Cardiac muscle cell (in vitro differentiated cells and primary cell): ENCODE data around the gene CHCHD6. TPM values are rescaled to one million over a fixed set of nuclear protein-coding genes. Genes with fewer than 3 reads are reported as not detected.

Experiments used
- DNase-seq, 2 donors: peaks; one replicate each; pipeline versions ENCODE4 v3.0.0 to v3.0.0-alpha.2; 2010 to 2017; ENCODE audit warnings: low read depth in 1 of 2, low spot score in 1 of 2
- H3K27ac ChIP-seq: fragments of 200-600 bp; sonication (generic); 2 replicates; pipeline ENCODE4 v1.5.1; 2016
- H3K27me3 ChIP-seq: fragments of 200-600 bp; sonication (generic); 2 replicates; pipeline ENCODE4 v1.6.0; 2016; ENCODE audit warnings: control low read depth
- H3K36me3 ChIP-seq: fragments of 200-600 bp; sonication (generic); 2 replicates; pipeline ENCODE4 v1.5.1; 2016; ENCODE audit warnings: control low read depth
- H3K4me1 ChIP-seq: fragments of 200-600 bp; sonication (generic); 2 replicates; pipeline ENCODE4 v1.8.1; 2017; ENCODE audit warnings: low read depth, mild to moderate bottlenecking, mixed run types
- H3K4me3 ChIP-seq: fragments of 200-600 bp; sonication (generic); 2 replicates; pipeline ENCODE4 v1.5.1; 2016; ENCODE audit warnings: mild to moderate bottlenecking
- H3K9me3 ChIP-seq: fragments of 200-600 bp; sonication (generic); 2 replicates; pipeline ENCODE4 v1.5.1; 2017; ENCODE audit warnings: low read depth, mild to moderate bottlenecking, control low read depth
- polyA plus RNA-seq: library from polyadenylated mRNA; unstranded; fragments of >200 nt; fragmentation: Nextera tagmentation; extraction: Ambion mirVana; gene quantifications from 2 replicates; pipeline ENCODE4 v1.2.1, GENCODE V29; 2016
- total RNA-seq: library from RNA; depleted of rRNA; stranded (reverse); fragments of >200 nt; gene quantifications from 2 replicates; pipeline ENCODE4 v1.2.3, GENCODE V29; 2016
- TF ChIP-seq, protein P1 (sequence below): IDR thresholded peaks from 2 replicates; pipeline ENCODE4 v1.5.1; 2012; ENCODE audit warnings: low read depth, mild to moderate bottlenecking, low read length

The CHCHD6 gene
- total and polyA plus RNA-seq, 2 experiments from 2014 or later = 76.0 to 102 TPM

DNA sequence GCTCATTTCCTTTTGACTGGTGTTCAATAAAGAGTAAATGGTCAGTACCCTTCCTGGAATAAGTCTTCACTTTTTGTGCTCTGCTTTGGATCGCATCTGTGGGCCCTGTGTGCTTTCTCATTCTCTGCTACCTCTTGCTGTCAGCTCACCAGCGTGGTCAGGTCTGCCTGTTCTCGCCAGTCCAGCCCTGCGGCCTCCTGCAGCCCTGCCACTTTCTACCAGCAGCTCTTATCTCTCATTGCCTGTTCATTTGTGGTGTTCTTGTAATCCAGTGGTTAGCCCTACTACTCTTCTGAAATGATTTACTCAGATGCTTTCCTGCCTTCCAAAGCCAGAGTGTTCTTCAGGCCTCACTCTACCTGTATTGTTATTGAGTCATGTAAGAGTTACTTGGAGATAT is 54.8 kb downstream of the CHCHD6 start:
- no peaks in the 10 kb centered on the region for H3K27me3 ChIP-seq
- no peak for DNase-seq
- no peak overlapping the region for H3K27ac ChIP-seq
- H3K36me3 ChIP-seq = no peaks in the 10 kb centered on the region
- no peaks in the 10 kb centered on the region for H3K4me1 ChIP-seq
- TF ChIP-seq, protein P1, sequence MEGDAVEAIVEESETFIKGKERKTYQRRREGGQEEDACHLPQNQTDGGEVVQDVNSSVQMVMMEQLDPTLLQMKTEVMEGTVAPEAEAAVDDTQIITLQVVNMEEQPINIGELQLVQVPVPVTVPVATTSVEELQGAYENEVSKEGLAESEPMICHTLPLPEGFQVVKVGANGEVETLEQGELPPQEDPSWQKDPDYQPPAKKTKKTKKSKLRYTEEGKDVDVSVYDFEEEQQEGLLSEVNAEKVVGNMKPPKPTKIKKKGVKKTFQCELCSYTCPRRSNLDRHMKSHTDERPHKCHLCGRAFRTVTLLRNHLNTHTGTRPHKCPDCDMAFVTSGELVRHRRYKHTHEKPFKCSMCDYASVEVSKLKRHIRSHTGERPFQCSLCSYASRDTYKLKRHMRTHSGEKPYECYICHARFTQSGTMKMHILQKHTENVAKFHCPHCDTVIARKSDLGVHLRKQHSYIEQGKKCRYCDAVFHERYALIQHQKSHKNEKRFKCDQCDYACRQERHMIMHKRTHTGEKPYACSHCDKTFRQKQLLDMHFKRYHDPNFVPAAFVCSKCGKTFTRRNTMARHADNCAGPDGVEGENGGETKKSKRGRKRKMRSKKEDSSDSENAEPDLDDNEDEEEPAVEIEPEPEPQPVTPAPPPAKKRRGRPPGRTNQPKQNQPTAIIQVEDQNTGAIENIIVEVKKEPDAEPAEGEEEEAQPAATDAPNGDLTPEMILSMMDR = no peak
- no peaks in the 10 kb centered on the region for H3K9me3 ChIP-seq
- H3K4me3 ChIP-seq = no peak overlapping the region

DNA sequence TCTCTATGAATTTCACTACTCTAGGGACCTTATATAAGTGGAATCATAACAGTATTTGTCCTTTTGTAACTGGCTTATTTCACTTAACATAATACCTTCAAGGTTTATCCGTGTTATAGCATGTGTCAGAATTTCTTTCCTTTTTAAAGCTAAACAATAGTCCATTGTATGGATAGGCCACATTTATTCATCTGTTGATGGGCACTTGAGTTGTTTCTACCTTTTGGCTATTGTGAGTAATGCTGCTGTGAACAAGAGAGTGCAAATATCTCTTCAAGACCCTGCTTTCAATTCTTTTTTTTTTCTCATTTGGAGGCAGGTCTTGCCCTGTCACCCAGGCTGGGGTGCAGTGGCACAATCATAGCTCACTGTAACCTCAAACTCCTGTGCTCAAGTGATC is 56.5 kb downstream of the CHCHD6 start:
- no peak for DNase-seq
- H3K9me3 ChIP-seq = no peaks in the 10 kb centered on the region
- H3K4me3 ChIP-seq = no peak overlapping the region
- no peaks in the 10 kb centered on the region for H3K4me1 ChIP-seq
- TF ChIP-seq, protein P1 = no peak
- H3K27ac ChIP-seq = no peak overlapping the region
- H3K27me3 ChIP-seq = no peaks in the 10 kb centered on the region
- H3K36me3 ChIP-seq = no peaks in the 10 kb centered on the region

DNA sequence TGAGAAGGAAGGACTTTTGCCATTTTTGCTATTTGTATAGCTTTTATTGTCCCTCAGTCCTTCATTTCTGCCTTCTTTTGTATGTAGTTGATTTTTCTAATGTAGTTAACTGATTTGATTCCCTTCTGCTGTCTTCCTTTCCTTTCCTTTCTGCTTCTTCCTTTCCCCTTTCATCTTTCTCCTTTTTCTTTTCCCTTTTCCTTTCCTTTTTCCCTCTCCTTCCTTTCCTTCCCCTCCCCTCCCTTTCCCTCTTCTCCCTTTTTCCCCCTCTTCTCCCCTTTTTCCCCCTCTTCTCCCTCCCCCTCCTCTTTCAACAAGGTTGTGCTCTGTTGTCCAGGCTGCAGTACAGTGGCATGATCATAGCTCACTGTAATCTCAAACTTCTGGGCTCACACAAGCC is 59.0 kb downstream of the CHCHD6 start:
- Histone ChIP-seq H3K27ac (no peak overlapping the region), H3K9me3 (no peaks in the 10 kb centered on the region), H3K4me3 (no peak overlapping the region), H3K36me3 (no peaks in the 10 kb centered on the region), H3K27me3 (no peaks in the 10 kb centered on the region), H3K4me1 (no peaks in the 10 kb centered on the region)
- TF ChIP-seq, protein P1 = no peak
- no peak for DNase-seq

DNA sequence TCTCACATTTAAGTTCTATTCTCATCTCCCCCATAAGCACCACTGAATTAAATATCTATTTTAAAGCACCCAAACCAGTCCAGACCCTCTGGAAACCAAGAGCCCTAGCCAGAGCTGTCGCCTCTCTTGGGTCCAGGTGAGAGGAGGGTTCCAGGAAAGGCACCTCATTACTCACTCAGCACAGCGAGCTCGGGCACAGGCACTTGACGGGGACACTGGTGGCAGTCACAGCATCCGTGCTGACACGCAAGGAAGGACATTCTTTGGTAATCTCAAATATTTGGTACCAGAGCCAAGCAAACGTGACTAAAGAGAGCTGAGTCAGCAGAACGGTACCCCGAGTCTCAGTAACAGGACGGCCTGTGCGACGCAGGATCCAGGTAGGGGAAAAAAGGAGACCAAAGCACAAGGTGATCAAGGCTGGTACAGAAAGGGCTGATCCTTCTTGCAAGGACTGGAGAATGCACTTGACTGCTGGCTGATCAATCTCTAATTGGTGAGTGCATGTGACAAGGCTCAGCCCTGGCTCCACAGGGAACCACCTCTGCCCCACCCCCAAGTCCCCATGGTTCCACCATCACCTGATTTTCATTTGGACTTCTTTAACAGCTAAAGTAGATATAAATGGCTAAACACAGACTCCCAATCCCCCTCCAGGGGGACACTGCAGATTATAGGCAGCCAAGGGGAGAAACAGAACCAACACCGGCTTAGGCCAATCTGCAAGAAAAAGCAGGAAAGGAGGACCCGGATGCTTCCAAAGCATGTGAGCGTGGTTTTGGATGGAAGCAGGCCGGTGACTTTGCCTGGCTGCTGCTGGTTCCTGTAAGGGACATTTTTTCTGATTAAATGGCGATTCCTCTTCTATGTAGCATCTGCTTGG is 61.4 kb downstream of the CHCHD6 start:
- TF ChIP-seq, protein P1 = no peak
- Histone ChIP-seq H3K27me3 (no peaks in the 10 kb centered on the region), H3K4me3 (no peak overlapping the region), H3K36me3 (no peaks in the 10 kb centered on the region), H3K4me1 (no peaks in the 10 kb centered on the region), H3K9me3 (no peaks in the 10 kb centered on the region), H3K27ac (no peak overlapping the region)
- DNase-seq = no peak

DNA sequence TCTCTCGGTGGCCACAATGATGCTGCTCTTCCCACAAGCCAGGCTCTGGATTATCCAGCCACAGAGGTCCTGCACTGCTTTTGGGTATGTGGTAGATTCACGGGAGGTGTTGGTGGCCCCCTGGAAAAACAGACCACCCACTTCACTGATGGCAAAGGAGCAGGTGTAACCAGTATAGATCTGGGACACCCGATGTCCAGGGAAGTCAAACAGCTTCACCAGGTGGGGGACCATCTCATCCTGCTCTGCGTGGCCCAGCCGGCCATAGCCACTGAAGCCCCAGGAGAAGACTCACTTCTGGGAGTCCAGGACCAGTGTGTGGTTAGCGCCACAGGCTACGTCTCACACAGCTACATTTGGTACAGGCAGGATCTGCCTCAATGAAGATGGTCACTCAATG is 62.6 kb downstream of the CHCHD6 start:
- Histone ChIP-seq H3K4me1 (no peaks in the 10 kb centered on the region), H3K4me3 (no peak overlapping the region), H3K36me3 (no peaks in the 10 kb centered on the region), H3K27ac (no peak overlapping the region), H3K27me3 (no peaks in the 10 kb centered on the region), H3K9me3 (no peaks in the 10 kb centered on the region)
- DNase-seq = no peak
- TF ChIP-seq, protein P1 = no peak
